ENCODE data around the gene OR8D4. TPM values are rescaled to one million over a fixed set of nuclear protein-coding genes. Genes with fewer than 3 reads are reported as not detected.

The OR8D4 gene
- total RNA-seq, 1 donor from 2014 or later: not detected

GRCh38 chr11:123905826-123906225 is 3.9 kb downstream of the OR8D4 start:
- H3K4me2 ChIP-seq (ENCODE audit: low read length): no peak overlapping the region
- no peak overlapping the region for H3K4me3 ChIP-seq (ENCODE audit: insufficient read depth, low read depth, low read length)
- no peaks in the 10 kb centered on the region for H3K27me3 ChIP-seq (ENCODE audit: insufficient read depth, low read length)
- no peaks in the 10 kb centered on the region for H3K9me3 Mint-ChIP-seq (ENCODE audit: unreplicated experiment)
- FAIRE-seq: no peak
- H2AFZ ChIP-seq (ENCODE audit: low read depth, low read length): no peak overlapping the region
- H3K27ac Mint-ChIP-seq (ENCODE audit: unreplicated experiment): no peak overlapping the region
- no peaks in the 10 kb centered on the region for H4K20me1 ChIP-seq (ENCODE audit: insufficient read depth, low read length)
- DNase-seq (ENCODE audit: low read depth): no peak
- no peaks in the 10 kb centered on the region for H3K36me3 ChIP-seq (ENCODE audit: insufficient read depth, low read length)
- no peaks in the 10 kb centered on the region for H3K36me3 Mint-ChIP-seq (ENCODE audit: low read depth, unreplicated experiment)
- H3K4me1 ChIP-seq (ENCODE audit: insufficient read depth, low read length): no peaks in the 10 kb centered on the region
- no peak overlapping the region for H3K9ac ChIP-seq (ENCODE audit: low read length)
- no peaks in the 10 kb centered on the region for H3K27me3 Mint-ChIP-seq (ENCODE audit: low read depth, unreplicated experiment)
- H3K4me3 Mint-ChIP-seq (ENCODE audit: unreplicated experiment): no peak overlapping the region
- H3K79me2 ChIP-seq (ENCODE audit: insufficient read depth, low read length): no peaks in the 10 kb centered on the region
- H3K27ac ChIP-seq (ENCODE audit: low read depth, low read length): no peak overlapping the region
- TF ChIP-seq CTCF (IDR thresholded peaks at IDR 0.05; ENCODE audit: insufficient read depth, low read depth, low read length) (no peak), EZH2 (IDR thresholded peaks at IDR 0.05; ENCODE audit: insufficient read depth, low read length) (no peak)
- H3K9me3 ChIP-seq (ENCODE audit: insufficient read depth, low read depth, low read length): no peaks in the 10 kb centered on the region
- no peaks in the 10 kb centered on the region for H3K4me1 Mint-ChIP-seq (ENCODE audit: low read depth, unreplicated experiment)

- FAIRE-seq (no peak), DNase-seq (ENCODE audit: low read depth) (no peak)
- H3K27ac ChIP-seq (ENCODE audit: low read depth, low read length): no peak overlapping the region
- no peak overlapping the region for H3K4me3 Mint-ChIP-seq (ENCODE audit: unreplicated experiment)
- TF ChIP-seq CTCF (IDR thresholded peaks at IDR 0.05; ENCODE audit: insufficient read depth, low read depth, low read length) (no peak), EZH2 (IDR thresholded peaks at IDR 0.05; ENCODE audit: insufficient read depth, low read length) (no peak)
- H3K4me2 ChIP-seq (ENCODE audit: low read length): no peak overlapping the region
- H3K4me1 ChIP-seq (ENCODE audit: insufficient read depth, low read length): no peaks in the 10 kb centered on the region
- H4K20me1 ChIP-seq (ENCODE audit: insufficient read depth, low read length): no peaks in the 10 kb centered on the region
- H3K36me3 Mint-ChIP-seq (ENCODE audit: low read depth, unreplicated experiment): no peaks in the 10 kb centered on the region
- no peak overlapping the region for H3K27ac Mint-ChIP-seq (ENCODE audit: unreplicated experiment)
- H3K4me3 ChIP-seq (ENCODE audit: insufficient read depth, low read depth, low read length): no peak overlapping the region
- H3K4me1 Mint-ChIP-seq (ENCODE audit: low read depth, unreplicated experiment): no peaks in the 10 kb centered on the region
- no peak overlapping the region for H2AFZ ChIP-seq (ENCODE audit: low read depth, low read length)
- H3K36me3 ChIP-seq (ENCODE audit: insufficient read depth, low read length): no peaks in the 10 kb centered on the region
- no peaks in the 10 kb centered on the region for H3K27me3 ChIP-seq (ENCODE audit: insufficient read depth, low read length)
- no peaks in the 10 kb centered on the region for H3K9me3 ChIP-seq (ENCODE audit: insufficient read depth, low read depth, low read length)
- no peak overlapping the region for H3K9ac ChIP-seq (ENCODE audit: low read length)
- H3K9me3 Mint-ChIP-seq (ENCODE audit: unreplicated experiment): no peaks in the 10 kb centered on the region
- H3K79me2 ChIP-seq (ENCODE audit: insufficient read depth, low read length): no peaks in the 10 kb centered on the region
- H3K27me3 Mint-ChIP-seq (ENCODE audit: low read depth, unreplicated experiment): no peaks in the 10 kb centered on the region
These were observed 19.0 kb downstream of the OR8D4 start for GRCh38 chr11:123920943-123921342.

- H3K9me3 Mint-ChIP-seq (ENCODE audit: unreplicated experiment): no peaks in the 10 kb centered on the region
- TF ChIP-seq CTCF (IDR thresholded peaks at IDR 0.05; ENCODE audit: insufficient read depth, low read depth, low read length) (no peak), EZH2 (IDR thresholded peaks at IDR 0.05; ENCODE audit: insufficient read depth, low read length) (no peak)
- no peaks in the 10 kb centered on the region for H4K20me1 ChIP-seq (ENCODE audit: insufficient read depth, low read length)
- no peaks in the 10 kb centered on the region for H3K4me1 ChIP-seq (ENCODE audit: insufficient read depth, low read length)
- no peak overlapping the region for H2AFZ ChIP-seq (ENCODE audit: low read depth, low read length)
- no peaks in the 10 kb centered on the region for H3K27me3 ChIP-seq (ENCODE audit: insufficient read depth, low read length)
- H3K27me3 Mint-ChIP-seq (ENCODE audit: low read depth, unreplicated experiment): no peaks in the 10 kb centered on the region
- no peaks in the 10 kb centered on the region for H3K9me3 ChIP-seq (ENCODE audit: insufficient read depth, low read depth, low read length)
- no peaks in the 10 kb centered on the region for H3K4me1 Mint-ChIP-seq (ENCODE audit: low read depth, unreplicated experiment)
- no peak overlapping the region for H3K4me2 ChIP-seq (ENCODE audit: low read length)
- no peaks in the 10 kb centered on the region for H3K36me3 ChIP-seq (ENCODE audit: insufficient read depth, low read length)
- no peaks in the 10 kb centered on the region for H3K36me3 Mint-ChIP-seq (ENCODE audit: low read depth, unreplicated experiment)
- no peak overlapping the region for H3K4me3 ChIP-seq (ENCODE audit: insufficient read depth, low read depth, low read length)
- H3K27ac ChIP-seq (ENCODE audit: low read depth, low read length): no peak overlapping the region
- no peak overlapping the region for H3K4me3 Mint-ChIP-seq (ENCODE audit: unreplicated experiment)
- no peak for DNase-seq (ENCODE audit: low read depth)
- H3K27ac Mint-ChIP-seq (ENCODE audit: unreplicated experiment): no peak overlapping the region
- no peaks in the 10 kb centered on the region for H3K79me2 ChIP-seq (ENCODE audit: insufficient read depth, low read length)
- no peak overlapping the region for H3K9ac ChIP-seq (ENCODE audit: low read length)
- no peak for FAIRE-seq
These were observed 22.1 kb downstream of the OR8D4 start for GRCh38 chr11:123924027-123924426.

Measured in astrocyte (in vitro differentiated cells and primary cell).